Neural progenitor cell (in vitro differentiated cells): ENCODE results near the gene HOXA10. TPM values are rescaled to one million over a fixed set of nuclear protein-coding genes. Genes with fewer than 3 reads are reported as not detected.
A peak's percentile ranks its signal among the peaks of the same experiment; 100 is the strongest.

Experiments
- DNase-seq: peaks from one replicate; pipeline ENCODE4 v3.0.0-alpha.2; 2016; ENCODE audit warnings: low spot score
- H2AFZ ChIP-seq: fragments of 200-600 bp; sonication (generic); replicated peaks from 2 replicates; pipeline ENCODE4 v1.6.1; 2016; ENCODE audit warnings: antibody characterized with exemption
- H3F3A ChIP-seq: fragments of 200-600 bp; sonication (generic); 2 replicates; pipeline ENCODE4 v1.6.1; 2016; ENCODE audit warnings: antibody characterized with exemption, low read depth
- H3K27ac ChIP-seq: fragments of 200-600 bp; sonication (generic); 2 replicates; pipeline ENCODE4 v1.5.1; 2016; ENCODE audit warnings: mild to moderate bottlenecking
- H3K27me3 ChIP-seq: fragments of 200-600 bp; sonication (generic); 2 replicates; pipeline ENCODE4 v1.6.1; 2016; ENCODE audit warnings: mild to moderate bottlenecking, moderate library complexity
- H3K36me3 ChIP-seq: fragments of 200-600 bp; sonication (generic); 2 replicates; pipeline ENCODE4 v1.5.1; 2016
- H3K4me1 ChIP-seq: fragments of 200-600 bp; sonication (generic); 2 replicates; pipeline ENCODE4 v1.6.1; 2016; ENCODE audit warnings: mixed run types
- H3K4me2 ChIP-seq: fragments of 200-600 bp; sonication (generic); 2 replicates; pipeline ENCODE4 v1.6.1; 2016
- H3K4me3 ChIP-seq: fragments of 200-600 bp; sonication (generic); 2 replicates; pipeline ENCODE4 v1.5.1; 2016
- H3K79me2 ChIP-seq: fragments of 200-600 bp; sonication (generic); 2 replicates; pipeline ENCODE4 v1.6.1; 2016; ENCODE audit warnings: low read depth
- H3K9ac ChIP-seq: fragments of 200-600 bp; sonication (generic); 2 replicates; pipeline ENCODE4 v1.6.1; 2016
- H3K9me3 ChIP-seq: fragments of 200-600 bp; sonication (generic); 2 replicates; pipeline ENCODE4 v1.5.1; 2016; ENCODE audit warnings: low read depth
- H4K20me1 ChIP-seq: fragments of 200-600 bp; sonication (generic); 2 replicates; pipeline ENCODE4 v1.6.1; 2016; ENCODE audit warnings: low read depth
- H3K27ac Mint-ChIP-seq: 3 replicates; pipeline ENCODE4 v1.8.0; 2021; ENCODE audit warnings: mixed read lengths
- H3K27me3 Mint-ChIP-seq: 2 replicates; pipeline ENCODE4 v1.8.0; 2022; ENCODE audit warnings: low read depth, mild to moderate bottlenecking, inconsistent platforms, moderate library complexity, mixed read lengths; ENCODE audit not compliant: insufficient read depth
- H3K36me3 Mint-ChIP-seq: 3 replicates; pipeline ENCODE4 v1.8.0; 2021; ENCODE audit warnings: mixed read lengths
- H3K4me1 Mint-ChIP-seq: 3 replicates; pipeline ENCODE4 v1.8.0; 2021; ENCODE audit warnings: mixed read lengths
- H3K4me3 Mint-ChIP-seq: 3 replicates; pipeline ENCODE4 v1.8.0; 2021; ENCODE audit warnings: mild to moderate bottlenecking, moderate library complexity, mixed read lengths
- H3K9me3 Mint-ChIP-seq: 3 replicates; pipeline ENCODE4 v1.8.0; 2020; ENCODE audit warnings: mixed read lengths
- EZH2 ChIP-seq: fragments of 200-600 bp; sonication (generic); IDR thresholded peaks from 2 replicates; pipeline ENCODE4 v1.6.1; 2017; ENCODE audit warnings: antibody characterized with exemption, mild to moderate bottlenecking, moderate library complexity
- EZH2phosphoT487 ChIP-seq: fragments of 200-600 bp; sonication (generic); IDR thresholded peaks from 2 replicates; pipeline ENCODE4 v1.6.1; 2017; ENCODE audit warnings: antibody characterized with exemption
- total RNA-seq: library from RNA; depleted of rRNA; stranded (reverse); fragments of >200 nt; gene quantifications from 2 replicates; pipeline ENCODE4 v1.2.3, GENCODE V29; 2015; ENCODE audit warnings: low replicate concordance
- TF ChIP-seq, protein P1 (sequence below): fragments of 200-600 bp; sonication (generic); IDR thresholded peaks from 2 replicates; pipeline ENCODE4 v1.5.1; 2017; ENCODE audit warnings: antibody characterized with exemption, mild to moderate bottlenecking

Gene HOXA10
- total RNA-seq, 1 donor from 2014 or later: not detected

DNA sequence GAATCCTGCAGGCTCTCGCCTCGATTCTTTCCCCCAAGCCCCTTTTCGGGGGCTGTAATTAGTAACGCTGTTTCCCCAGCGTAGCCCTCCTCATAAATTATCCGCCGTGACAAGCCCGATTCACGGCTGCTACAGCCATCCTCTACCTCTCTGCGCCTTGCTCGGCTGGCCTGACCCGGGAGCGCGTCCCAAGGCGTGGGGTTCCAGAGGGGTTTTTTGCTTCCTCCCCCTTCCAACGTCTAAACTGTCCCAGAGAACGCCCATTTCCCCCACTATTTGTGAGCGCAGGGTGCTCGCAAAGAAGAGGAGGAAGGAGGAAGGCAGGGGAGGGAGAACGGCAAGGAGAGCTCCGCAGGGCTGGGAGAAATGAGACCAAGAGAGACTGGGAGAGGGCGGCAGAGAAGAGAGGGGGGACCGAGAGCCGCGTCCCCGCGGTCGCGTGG is 31.5 kb downstream of the HOXA10 start:
- peak; percentile 98 for TF ChIP-seq EZH2
- TF ChIP-seq EZH2phosphoT487: peak; percentile 99
- TF ChIP-seq, protein P1, sequence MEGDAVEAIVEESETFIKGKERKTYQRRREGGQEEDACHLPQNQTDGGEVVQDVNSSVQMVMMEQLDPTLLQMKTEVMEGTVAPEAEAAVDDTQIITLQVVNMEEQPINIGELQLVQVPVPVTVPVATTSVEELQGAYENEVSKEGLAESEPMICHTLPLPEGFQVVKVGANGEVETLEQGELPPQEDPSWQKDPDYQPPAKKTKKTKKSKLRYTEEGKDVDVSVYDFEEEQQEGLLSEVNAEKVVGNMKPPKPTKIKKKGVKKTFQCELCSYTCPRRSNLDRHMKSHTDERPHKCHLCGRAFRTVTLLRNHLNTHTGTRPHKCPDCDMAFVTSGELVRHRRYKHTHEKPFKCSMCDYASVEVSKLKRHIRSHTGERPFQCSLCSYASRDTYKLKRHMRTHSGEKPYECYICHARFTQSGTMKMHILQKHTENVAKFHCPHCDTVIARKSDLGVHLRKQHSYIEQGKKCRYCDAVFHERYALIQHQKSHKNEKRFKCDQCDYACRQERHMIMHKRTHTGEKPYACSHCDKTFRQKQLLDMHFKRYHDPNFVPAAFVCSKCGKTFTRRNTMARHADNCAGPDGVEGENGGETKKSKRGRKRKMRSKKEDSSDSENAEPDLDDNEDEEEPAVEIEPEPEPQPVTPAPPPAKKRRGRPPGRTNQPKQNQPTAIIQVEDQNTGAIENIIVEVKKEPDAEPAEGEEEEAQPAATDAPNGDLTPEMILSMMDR: no peak
- H3K36me3 ChIP-seq: no peaks in the 10 kb centered on the region
- H3K27me3 Mint-ChIP-seq: peaks cover 90% of the 10 kb centered on the region
- no peak overlapping the region for H3K9ac ChIP-seq
- H3K36me3 Mint-ChIP-seq: no peaks in the 10 kb centered on the region
- peaks cover 8% of the 10 kb centered on the region for H3K4me1 Mint-ChIP-seq
- peaks cover 100% of the 10 kb centered on the region for H3K27me3 ChIP-seq
- H3K9me3 ChIP-seq: no peaks in the 10 kb centered on the region
- H3K27ac Mint-ChIP-seq: no peak overlapping the region
- peaks cover 10% of the 10 kb centered on the region for H3K4me1 ChIP-seq
- H4K20me1 ChIP-seq: peaks cover 95% of the 10 kb centered on the region
- DNase-seq: no peak
- H3K79me2 ChIP-seq: no peaks in the 10 kb centered on the region
- no peak overlapping the region for H3K27ac ChIP-seq
- peak overlapping the region; percentile 81 for H3K4me2 ChIP-seq
- peaks cover 25% of the 10 kb centered on the region for H3K9me3 Mint-ChIP-seq
- peak overlapping the region; percentile 41 for H3K4me3 ChIP-seq
- H3K4me3 Mint-ChIP-seq: peak overlapping the region; percentile 72
- H3F3A ChIP-seq: no peaks in the 10 kb centered on the region
- peak overlapping the region; percentile 9 for H2AFZ ChIP-seq

DNA sequence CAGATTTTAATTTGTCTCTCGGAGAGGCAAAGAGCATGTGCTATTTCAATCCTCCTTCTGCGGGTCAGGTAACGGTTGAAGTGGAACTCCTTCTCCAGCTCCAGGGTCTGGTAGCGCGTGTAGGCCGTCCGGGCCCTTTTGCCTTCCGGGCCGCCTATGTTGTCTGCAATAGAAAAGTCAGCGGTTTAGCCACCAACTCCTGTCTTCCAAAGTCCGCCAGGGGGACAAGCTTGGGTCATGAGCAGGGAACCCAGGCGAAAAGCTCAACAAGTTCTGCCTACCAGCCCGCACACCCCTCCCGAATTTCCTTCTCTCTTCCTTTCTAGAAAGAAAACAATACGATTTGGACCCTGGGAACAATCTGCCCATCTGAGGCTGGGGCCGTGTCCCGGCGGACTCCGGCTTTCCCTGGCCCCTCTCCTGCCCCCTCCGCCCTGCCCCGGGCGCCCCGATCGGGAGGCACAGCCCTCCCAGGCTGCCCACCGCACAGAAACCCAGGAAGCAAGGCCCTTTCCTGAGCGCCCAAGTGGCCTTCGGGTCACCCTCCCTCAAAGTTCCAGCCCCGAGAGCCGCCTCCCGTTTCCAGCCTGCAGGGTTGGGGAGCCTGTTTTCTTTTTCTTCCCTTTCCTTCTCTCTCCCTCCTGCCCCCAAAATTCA is 32.1 kb downstream of the HOXA10 start:
- peaks cover 95% of the 10 kb centered on the region for H4K20me1 ChIP-seq
- peak; percentile 73 for DNase-seq
- no peak overlapping the region for H3K27ac ChIP-seq
- no peaks in the 10 kb centered on the region for H3K36me3 ChIP-seq
- no peaks in the 10 kb centered on the region for H3F3A ChIP-seq
- H3K4me1 Mint-ChIP-seq: peaks cover 8% of the 10 kb centered on the region
- H3K27ac Mint-ChIP-seq: no peak overlapping the region
- no peak overlapping the region for H3K4me2 ChIP-seq
- no peak for TF ChIP-seq EZH2
- TF ChIP-seq, protein P1: peak; percentile 33
- no peaks in the 10 kb centered on the region for H3K9me3 ChIP-seq
- no peaks in the 10 kb centered on the region for H3K36me3 Mint-ChIP-seq
- H3K4me1 ChIP-seq: peaks cover 10% of the 10 kb centered on the region
- H3K4me3 ChIP-seq: no peak overlapping the region
- H2AFZ ChIP-seq: no peak overlapping the region
- no peaks in the 10 kb centered on the region for H3K79me2 ChIP-seq
- H3K9me3 Mint-ChIP-seq: peaks cover 23% of the 10 kb centered on the region
- peak overlapping the region; percentile 72 for H3K4me3 Mint-ChIP-seq
- H3K9ac ChIP-seq: no peak overlapping the region
- H3K27me3 Mint-ChIP-seq: peaks cover 90% of the 10 kb centered on the region
- peaks cover 100% of the 10 kb centered on the region for H3K27me3 ChIP-seq

DNA sequence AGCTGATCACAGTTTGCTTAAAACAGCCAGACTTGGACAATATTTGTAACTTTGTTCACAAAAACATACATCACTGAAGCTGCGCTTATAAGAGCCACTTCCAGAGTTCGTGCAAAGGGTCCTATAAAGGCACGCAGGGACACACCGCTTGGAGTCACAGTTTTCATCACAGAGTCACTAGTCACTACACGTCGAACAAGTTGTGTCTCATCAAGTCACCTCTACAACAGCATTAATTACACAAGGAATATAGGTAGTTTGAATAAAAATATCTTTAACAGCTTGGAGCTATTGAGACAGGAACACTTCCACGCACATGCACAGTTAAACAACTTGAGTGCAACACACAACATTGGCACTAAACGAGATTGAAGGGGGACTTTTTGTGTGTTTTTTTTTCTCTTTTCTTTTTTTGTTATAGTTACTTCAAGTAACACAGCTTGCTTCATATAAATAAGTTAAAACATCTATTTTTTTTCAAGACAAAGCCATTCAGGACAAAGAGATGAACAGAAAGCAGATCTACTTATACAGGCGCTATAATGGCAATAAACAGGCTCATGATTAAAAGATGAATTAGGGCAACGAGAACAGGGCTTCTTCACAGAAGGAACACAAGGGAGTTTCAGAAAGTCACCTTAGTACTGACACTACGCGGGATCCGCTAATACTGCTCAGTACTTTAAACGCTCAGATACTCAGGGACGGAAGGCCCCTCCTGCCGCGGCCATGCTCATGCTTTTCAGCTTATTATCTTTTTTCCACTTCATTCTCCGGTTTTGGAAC is 32.8 kb downstream of the HOXA10 start:
- Mint-ChIP-seq H3K4me3 (no peak overlapping the region), H3K27ac (no peak overlapping the region), H3K4me1 (peaks cover 8% of the 10 kb centered on the region), H3K9me3 (peaks cover 16% of the 10 kb centered on the region), H3K36me3 (no peaks in the 10 kb centered on the region), H3K27me3 (peaks cover 90% of the 10 kb centered on the region)
- Histone ChIP-seq H3K4me2 (no peak overlapping the region), H2AFZ (no peak overlapping the region), H3K9me3 (no peaks in the 10 kb centered on the region), H3K4me3 (no peak overlapping the region), H3F3A (no peaks in the 10 kb centered on the region), H3K27me3 (peaks cover 100% of the 10 kb centered on the region), H3K27ac (no peak overlapping the region), H3K36me3 (no peaks in the 10 kb centered on the region), H3K4me1 (peaks cover 10% of the 10 kb centered on the region), H3K9ac (no peak overlapping the region), H4K20me1 (peaks cover 95% of the 10 kb centered on the region), H3K79me2 (no peaks in the 10 kb centered on the region)
- no peak for DNase-seq
- TF ChIP-seq, protein P1: no peak
- TF ChIP-seq EZH2phosphoT487 (no peak), EZH2 (no peak)
